Esophagus muscularis mucosa (tissue), 4 donors: ENCODE measurements around the gene CALD1.

Experiments used
- CTCF ChIP-seq, 3 experiments: fragments of 200-600 bp in 2 of 3; fragments of 450-650 bp in 1 of 3; sonication (generic) in 2 of 3; IDR thresholded peaks; one replicate each; pipeline ENCODE4 v1.5.1; 2017 to 2019; ENCODE audit warnings: antibody characterized with exemption in 3 of 3, mild to moderate bottlenecking in 2 of 3, moderate library complexity in 1 of 3
- EP300 ChIP-seq: sonication (generic); formaldehyde crosslinking; IDR thresholded peaks from one replicate; pipeline ENCODE4 v1.6.1; 2017; ENCODE audit warnings: antibody characterized with exemption
- POLR2A ChIP-seq: fragments of 450-650 bp; IDR thresholded peaks from one replicate; pipeline ENCODE4 v1.6.1; 2017; ENCODE audit warnings: antibody characterized with exemption, moderate library complexity, mild to moderate bottlenecking, low read depth
- POLR2AphosphoS5 ChIP-seq, 2 donors: sonication (generic); formaldehyde crosslinking; IDR thresholded peaks; one replicate each; pipeline ENCODE4 v1.6.1; 2017; ENCODE audit warnings: antibody characterized with exemption in 2 of 2

GRCh38 chr7:134845461-134845860 lies 66.0 kb downstream of the CALD1 start:
- TF ChIP-seq CTCF (IDR thresholded peaks at IDR 0.05) (peak in 1 of 3 experiments; percentile 16), POLR2AphosphoS5 (IDR thresholded peaks at IDR 0.05) (no peak), POLR2A (no peak), EP300 (no peak)
